Naive thymus-derived CD4-positive, alpha-beta T cell (primary cell): ENCODE data around the gene UBTD2. TPM values are rescaled to one million over a fixed set of nuclear protein-coding genes. Genes with fewer than 3 reads are reported as not detected.

ENCODE experiments used
- ATAC-seq: fragments of 150-1000 bp; cut with Tn5 transposase; 2 replicates; pipeline ENCODE4 v1.10.0; 2021; ENCODE audit warnings: mild to moderate bottlenecking, moderate library complexity
- CTCF ChIA-PET: fragments of 350-600 bp; sonication (Branson Sonifier 250); formaldehyde crosslinking; loops from one replicate; lab custom pipeline; 2021; ENCODE audit warnings: antibody characterized with exemption; lab: Charles Lee
- POLR2A ChIA-PET: fragments of 350-600 bp; sonication (Branson Sonifier 250); formaldehyde crosslinking; loops from one replicate; lab custom pipeline; 2021; ENCODE audit warnings: antibody characterized with exemption, inconsistent platforms; lab: Charles Lee
- DNase-seq, 9 donors: peaks; one replicate each; pipeline versions ENCODE4 v3.0.0 to v3.0.0-alpha.2; 2020 to 2022; ENCODE audit warnings: mixed read lengths in 1 of 9
- H3K27ac ChIP-seq: one replicate; pipeline ENCODE4 v1.7.0; 2013; ENCODE audit warnings: mild to moderate bottlenecking, low read depth, low read length, moderate library complexity
- H3K27me3 ChIP-seq, 2 donors: one replicate each; pipeline ENCODE4 v1.7.0; 2013; ENCODE audit warnings: low read length in 2 of 2, mild to moderate bottlenecking in 2 of 2, moderate library complexity in 2 of 2; ENCODE audit not compliant: control insufficient read depth in 2 of 2, insufficient read depth in 2 of 2
- H3K36me3 ChIP-seq, 3 experiments: 1 replicate in 2 of 3; 2 replicates in 1 of 3; pipeline ENCODE4 v1.7.0; 2013; ENCODE audit warnings: low read length in 3 of 3, mild to moderate bottlenecking in 3 of 3, moderate library complexity in 1 of 3; ENCODE audit not compliant: insufficient read depth in 3 of 3, control insufficient read depth in 2 of 3
- H3K4me1 ChIP-seq, 2 donors: one replicate each; pipeline ENCODE4 v1.7.0; 2013; ENCODE audit warnings: low read length in 2 of 2, mild to moderate bottlenecking in 2 of 2, moderate library complexity in 1 of 2; ENCODE audit not compliant: control insufficient read depth in 2 of 2, insufficient read depth in 2 of 2
- H3K4me3 ChIP-seq: 2 replicates; pipeline ENCODE4 v1.7.0; 2013; ENCODE audit warnings: mild to moderate bottlenecking, low read length
- H3K9me3 ChIP-seq, 3 experiments: 1 replicate in 2 of 3; 2 replicates in 1 of 3; pipeline ENCODE4 v1.7.0; 2013; ENCODE audit warnings: low read length in 3 of 3; ENCODE audit not compliant: control insufficient read depth in 2 of 3
- H3K27ac Mint-ChIP-seq, 9 donors: one replicate each; pipeline ENCODE4 v1.8.0; 2020 to 2022; ENCODE audit warnings: mixed read lengths in 9 of 9, mild to moderate bottlenecking in 8 of 9, moderate library complexity in 5 of 9, inconsistent platforms in 2 of 9
- H3K27me3 Mint-ChIP-seq, 5 donors: one replicate each; pipeline ENCODE4 v1.8.0; 2021 to 2022; ENCODE audit warnings: mixed read lengths in 5 of 5, mild to moderate bottlenecking in 1 of 5
- H3K36me3 Mint-ChIP-seq, 5 donors: one replicate each; pipeline ENCODE4 v1.8.0; 2020 to 2022; ENCODE audit warnings: mixed read lengths in 5 of 5, mild to moderate bottlenecking in 3 of 5, inconsistent platforms in 1 of 5
- H3K4me1 Mint-ChIP-seq, 7 donors: one replicate each; pipeline ENCODE4 v1.8.0; 2020 to 2022; ENCODE audit warnings: mixed read lengths in 7 of 7, mild to moderate bottlenecking in 3 of 7, inconsistent platforms in 1 of 7
- H3K4me3 Mint-ChIP-seq, 10 donors: one replicate each; pipeline ENCODE4 v1.8.0; 2020 to 2022; ENCODE audit warnings: mild to moderate bottlenecking in 10 of 10, mixed read lengths in 10 of 10, moderate library complexity in 6 of 10, inconsistent platforms in 2 of 10
- H3K9me3 Mint-ChIP-seq, 11 donors: one replicate each; pipeline ENCODE4 v1.8.0; 2020 to 2022; ENCODE audit warnings: mixed read lengths in 11 of 11, mild to moderate bottlenecking in 4 of 11, inconsistent platforms in 1 of 11, moderate library complexity in 1 of 11
- intact Hi-C, 2 donors: fragments of 100-400 bp; cut with micrococcal nuclease; formaldehyde crosslinking; loops; one replicate each; pipeline ENCODE4 v1.15.1; 2023
- polyA plus RNA-seq, 2 donors: library from polyadenylated mRNA; unstranded; fragments of 300-500 nt; fragmentation: Illumina TruSeq; gene quantifications; one replicate each; pipeline ENCODE4 v1.2.3, GENCODE V29; 2021
- total RNA-seq, 6 experiments: library from RNA in 5 of 6; stranded (reverse) in 5 of 6; gene quantifications; 1 replicate in 5 of 6; 2 replicates in 1 of 6; pipeline ENCODE4 v1.2.3 and lab custom pipeline; 2021 to 2026

Gene UBTD2
- total and polyA plus RNA-seq, 7 experiments from 2014 or later, result 2.3 to 8.3 (median 4.0) TPM

DNA sequence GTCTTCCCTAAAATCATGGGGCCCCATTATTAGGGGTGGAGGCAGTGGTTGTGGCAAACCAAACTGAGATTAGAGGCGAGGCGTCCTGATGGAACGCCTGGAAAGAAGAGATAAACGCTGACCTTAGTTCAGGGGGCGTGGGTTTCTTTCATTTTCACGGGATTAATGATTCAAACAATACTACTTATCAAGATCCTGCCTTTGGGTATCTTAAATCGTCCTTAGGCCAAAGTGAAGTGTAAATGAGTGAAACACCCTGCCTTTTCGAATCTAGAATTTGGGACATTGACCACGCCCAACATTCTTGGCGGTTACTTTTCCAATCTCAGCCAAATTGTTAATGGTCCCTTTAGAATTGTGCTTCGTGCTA, 1.0 kb upstream of the UBTD2 start:
- Histone ChIP-seq H3K36me3 (no peaks in the 10 kb centered on the region), H3K27me3 (no peaks in the 10 kb centered on the region), H3K9me3 (no peaks in the 10 kb centered on the region), H3K27ac (peak overlapping the region; percentile 46), H3K4me1 (peaks cover 11 to 13% of the 10 kb centered on the region in 2 donors), H3K4me3 (peak overlapping the region; percentile 71)
- Mint-ChIP-seq H3K27me3 (peaks cover 0 to 24% (median 0%) of the 10 kb centered on the region in 5 donors), H3K4me3 (peak overlapping the region; percentile 84 to 94 (median 88)), H3K4me1 (peaks cover 10 to 34% (median 26%) of the 10 kb centered on the region in 7 donors), H3K9me3 (no peaks in the 10 kb centered on the region), H3K36me3 (peaks cover 0 to 2% (median 0%) of the 10 kb centered on the region in 5 donors), H3K27ac (peak overlapping the region in 8 of 9 donors; percentile 43 to 88 (median 64))
- DNase-seq, result no peak
- CTCF ChIA-PET, result interaction anchor here (1.0 to 1.1 kb wide), 2 partner anchors 9 to 10 kb away, joined by 3 to 4 read pairs; no protein-coding TSS in a partner anchor
- ATAC-seq, result no peak
- POLR2A ChIA-PET, result interaction anchor here (0.7 kb wide), 1 partner anchor 412 kb away, joined by 3 read pairs; no protein-coding TSS in a partner anchor
- intact Hi-C loops, result loop anchor here (1.0 to 10.0 kb wide), 12 partner anchors 9 to 897 kb away; partner anchors contain the start of genes NPM1 (in 2 of the 2), CREBRF (in 1 of the 2), FBXW11 (in 1 of the 2) and FGF18 (in 1 of the 2)

DNA sequence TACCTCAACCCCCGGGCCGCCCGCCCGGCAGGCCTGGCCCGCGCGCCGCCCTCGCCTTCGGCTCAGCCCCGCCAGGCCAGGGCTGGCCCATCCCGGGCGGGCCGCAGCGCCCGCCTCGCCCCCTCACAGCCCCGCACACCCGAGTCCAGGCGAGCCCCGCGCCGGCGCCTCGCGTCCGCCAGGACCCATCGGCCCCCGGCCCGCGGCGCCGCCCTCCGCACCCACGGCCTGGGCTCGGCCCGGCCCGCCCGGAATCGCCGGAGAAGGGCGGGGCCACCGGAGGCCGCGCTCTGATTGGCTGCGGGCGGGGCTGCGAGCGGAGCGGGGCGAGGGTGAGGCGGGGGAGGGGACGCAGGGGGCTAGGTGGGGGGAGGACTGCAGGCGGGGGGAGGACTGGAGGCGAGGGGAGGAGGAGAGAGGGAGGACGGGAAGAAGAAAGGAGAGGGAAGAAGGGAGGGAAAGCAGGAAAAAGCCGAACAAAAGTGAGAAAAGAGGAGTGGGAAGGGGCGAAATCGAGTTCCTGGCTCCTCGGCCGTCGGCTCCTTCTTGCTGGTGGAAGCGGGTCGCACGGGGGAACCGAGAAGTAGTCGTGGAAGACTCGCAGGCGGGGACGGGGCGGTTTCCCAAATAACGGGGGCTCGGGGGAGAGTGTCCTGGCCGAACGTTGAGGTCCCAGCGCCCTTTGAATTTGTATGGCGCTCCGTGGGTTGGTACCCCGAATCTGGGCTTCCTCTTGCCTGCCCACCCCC, 472 bp upstream of the UBTD2 start:
- peak overlapping the region; percentile 71 for H3K4me3 ChIP-seq
- H3K36me3 Mint-ChIP-seq, result peaks cover 0 to 2% (median 0%) of the 10 kb centered on the region in 5 donors
- peak overlapping the region; percentile 61 for H3K27ac ChIP-seq
- H3K27ac Mint-ChIP-seq, result peak overlapping the region in 8 of 9 donors; percentile 43 to 88 (median 64)
- H3K4me3 Mint-ChIP-seq, result peak overlapping the region; percentile 84 to 94 (median 88)
- peaks cover 10 to 34% (median 29%) of the 10 kb centered on the region in 7 donors for H3K4me1 Mint-ChIP-seq
- intact Hi-C loops, result loop anchor here (1.0 to 10.0 kb wide), 16 partner anchors 9 to 897 kb away; partner anchors contain the start of genes NPM1 (in 2 of the 2), STK10 (in 2 of the 2), CREBRF (in 1 of the 2) and FBXW11 (in 1 of the 2)
- H3K27me3 Mint-ChIP-seq, result peaks cover 0 to 24% (median 0%) of the 10 kb centered on the region in 5 donors
- no peaks in the 10 kb centered on the region for H3K9me3 ChIP-seq
- no peaks in the 10 kb centered on the region for H3K27me3 ChIP-seq
- peaks cover 11 to 13% of the 10 kb centered on the region in 2 donors for H3K4me1 ChIP-seq
- peak; percentile 56 to 91 (median 69) for DNase-seq
- ChIA-PET POLR2A (no interaction called here), CTCF (interaction anchor here (1.0 to 1.1 kb wide), 2 partner anchors 10 kb away, joined by 3 to 4 read pairs; no protein-coding TSS in a partner anchor)
- H3K36me3 ChIP-seq, result no peaks in the 10 kb centered on the region
- ATAC-seq, result peak; percentile 92
- H3K9me3 Mint-ChIP-seq, result no peaks in the 10 kb centered on the region

DNA sequence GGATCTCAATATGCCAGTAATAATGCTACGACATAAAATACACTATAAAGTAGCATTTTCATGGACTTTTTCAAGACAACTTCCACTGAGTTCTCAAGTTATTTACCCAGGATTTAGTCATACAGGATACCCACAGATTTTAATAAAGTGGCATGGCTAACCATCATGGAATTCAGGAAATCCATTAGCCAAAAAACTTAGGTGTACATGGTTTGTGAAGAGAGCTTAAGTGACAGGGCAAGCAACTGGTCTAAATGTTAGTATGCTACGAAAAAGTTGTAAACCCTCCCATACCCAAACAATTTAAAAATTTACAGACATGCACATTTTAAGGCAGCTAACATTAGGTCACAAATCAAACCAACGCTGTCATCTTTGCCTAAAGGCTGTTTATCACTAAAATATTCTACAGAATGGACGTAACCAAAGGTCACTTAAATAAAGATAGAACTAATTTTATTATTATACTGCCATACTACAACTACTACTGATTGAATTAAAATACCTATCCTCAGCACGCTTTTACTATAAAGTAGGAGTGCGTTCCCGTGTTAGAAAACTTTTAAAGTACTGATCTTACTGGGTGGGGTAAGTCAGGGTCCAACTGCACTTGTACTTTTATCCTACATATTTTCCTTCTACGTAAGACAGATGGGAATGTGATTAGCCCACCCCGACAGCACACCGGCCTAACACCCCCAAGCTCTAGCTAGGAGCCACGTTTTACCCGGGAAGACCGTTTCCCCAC, 1.1 kb downstream of the UBTD2 start:
- no peaks in the 10 kb centered on the region for H3K27me3 ChIP-seq
- H3K27ac ChIP-seq, result peak overlapping the region; percentile 61
- peak overlapping the region; percentile 73 for H3K4me3 ChIP-seq
- H3K9me3 Mint-ChIP-seq, result no peaks in the 10 kb centered on the region
- peak overlapping the region; percentile 49 to 94 (median 75) for H3K27ac Mint-ChIP-seq
- CTCF ChIA-PET, result interaction anchor here (0.6 to 1.3 kb wide), 4 partner anchors 15 to 465 kb away, joined by 3 to 4 read pairs (median 4); no protein-coding TSS in a partner anchor
- H3K27me3 Mint-ChIP-seq, result peaks cover 0 to 21% (median 0%) of the 10 kb centered on the region in 5 donors
- no peak for DNase-seq
- peaks cover 16 to 40% (median 30%) of the 10 kb centered on the region in 7 donors for H3K4me1 Mint-ChIP-seq
- no peaks in the 10 kb centered on the region for H3K36me3 ChIP-seq
- ATAC-seq, result no peak
- POLR2A ChIA-PET, result interaction anchor here (0.8 to 3.1 kb wide), 4 partner anchors 108 to 893 kb away, joined by 3 to 11 read pairs (median 4); partner anchors contain the start of gene FBXW11
- peak overlapping the region; percentile 85 to 94 (median 90) for H3K4me3 Mint-ChIP-seq
- peaks cover 11 to 13% of the 10 kb centered on the region in 2 donors for H3K4me1 ChIP-seq
- H3K9me3 ChIP-seq, result no peaks in the 10 kb centered on the region
- intact Hi-C loops, result loop anchor here (1.0 to 10.0 kb wide), 12 partner anchors 11 to 895 kb away; partner anchors contain the start of genes STK10 (in 2 of the 2), CREBRF (in 1 of the 2), FGF18 (in 1 of the 2) and NPM1 (in 1 of the 2)
- H3K36me3 Mint-ChIP-seq, result peaks cover 0 to 10% (median 0%) of the 10 kb centered on the region in 5 donors

DNA sequence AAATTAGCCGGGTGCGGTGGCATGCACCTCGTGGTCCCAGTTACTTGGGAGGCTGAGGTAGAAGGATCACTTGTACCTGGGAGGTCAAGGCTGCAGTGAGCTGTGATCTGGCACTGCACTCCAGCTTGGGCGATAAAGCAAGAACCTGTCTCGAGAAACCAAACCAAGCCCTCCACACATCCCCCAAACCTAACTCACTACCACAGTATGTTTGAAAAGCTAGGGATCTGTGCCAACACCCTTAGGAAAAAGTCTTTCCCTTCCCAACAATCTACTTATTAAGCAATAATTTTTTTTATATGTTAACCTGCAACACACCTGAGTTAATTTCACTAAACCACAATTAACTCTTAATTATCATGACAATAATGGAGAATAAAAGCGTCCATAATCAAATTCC, 2.2 kb downstream of the UBTD2 start:
- peak overlapping the region in 2 of 9 donors; percentile 34 to 39 for H3K27ac Mint-ChIP-seq

DNA sequence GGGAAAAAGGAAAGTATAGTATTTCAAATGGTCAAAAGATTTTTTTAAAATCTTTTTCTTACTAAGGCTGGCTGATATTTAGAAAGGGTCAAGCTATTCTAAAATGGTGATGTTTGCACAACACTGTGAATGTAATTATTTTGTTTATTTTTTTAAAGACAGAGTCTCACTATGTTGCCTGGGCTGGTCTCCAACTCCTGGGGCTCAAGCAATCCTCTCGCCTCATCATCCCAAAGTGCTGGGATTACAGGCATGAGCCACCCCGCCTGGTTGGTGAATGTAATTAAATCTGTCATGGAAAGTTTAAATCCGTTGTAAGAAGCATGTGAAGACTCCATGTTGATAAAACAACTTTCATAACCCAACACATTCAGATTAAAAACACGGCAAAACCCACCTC, 2.6 kb downstream of the UBTD2 start:
- no peak for DNase-seq
- Histone ChIP-seq H3K27ac (no peak overlapping the region), H3K27me3 (no peaks in the 10 kb centered on the region), H3K9me3 (no peaks in the 10 kb centered on the region), H3K4me1 (peaks cover 11 to 13% of the 10 kb centered on the region in 2 donors), H3K36me3 (no peaks in the 10 kb centered on the region), H3K4me3 (no peak overlapping the region)
- ChIA-PET CTCF (interaction anchor here (0.8 kb wide), 1 partner anchor 13 kb away, joined by 4 read pairs; no protein-coding TSS in a partner anchor), POLR2A (interaction anchor here (3.1 kb wide), 1 partner anchor 106 kb away, joined by 11 read pairs; no protein-coding TSS in a partner anchor)
- Mint-ChIP-seq H3K4me1 (peaks cover 26 to 48% (median 38%) of the 10 kb centered on the region in 7 donors), H3K36me3 (peaks cover 0 to 15% (median 3%) of the 10 kb centered on the region in 5 donors), H3K27ac (no peak overlapping the region), H3K4me3 (no peak overlapping the region), H3K9me3 (no peaks in the 10 kb centered on the region), H3K27me3 (peaks cover 0 to 20% (median 0%) of the 10 kb centered on the region in 5 donors)
- intact Hi-C loops, result loop anchor here (5.0 to 10.0 kb wide), 5 partner anchors 174 to 894 kb away; partner anchors contain the start of genes CREBRF (in 1 of the 2), FGF18 (in 1 of the 2), NPM1 (in 1 of the 2) and SH3PXD2B (in 1 of the 2)
- ATAC-seq, result no peak

More for the DNA sequence above, 2.2 kb downstream of the UBTD2 start:
- Histone ChIP-seq H3K27me3 (no peaks in the 10 kb centered on the region), H3K9me3 (no peaks in the 10 kb centered on the region), H3K27ac (no peak overlapping the region), H3K36me3 (no peaks in the 10 kb centered on the region), H3K4me3 (no peak overlapping the region), H3K4me1 (peaks cover 11 to 13% of the 10 kb centered on the region in 2 donors)
- H3K4me3 Mint-ChIP-seq, result peak overlapping the region in 7 of 10 donors; percentile 24 to 91 (median 85)
- H3K36me3 Mint-ChIP-seq, result peaks cover 0 to 13% (median 3%) of the 10 kb centered on the region in 5 donors
- DNase-seq, result no peak
- intact Hi-C loops, result loop anchor here (5.0 to 10.0 kb wide), 5 partner anchors 173 to 894 kb away; partner anchors contain the start of genes CREBRF (in 1 of the 2), FGF18 (in 1 of the 2), NPM1 (in 1 of the 2) and SH3PXD2B (in 1 of the 2)
- peaks cover 0 to 21% (median 0%) of the 10 kb centered on the region in 5 donors for H3K27me3 Mint-ChIP-seq
- ChIA-PET CTCF (interaction anchor here (0.6 to 0.8 kb wide), 2 partner anchors 12 to 391 kb away, joined by 4 read pairs; no protein-coding TSS in a partner anchor), POLR2A (interaction anchor here (3.1 kb wide), 1 partner anchor 107 kb away, joined by 11 read pairs; no protein-coding TSS in a partner anchor)
- peaks cover 22 to 44% (median 34%) of the 10 kb centered on the region in 7 donors for H3K4me1 Mint-ChIP-seq
- no peak for ATAC-seq
- H3K9me3 Mint-ChIP-seq, result no peaks in the 10 kb centered on the region
